SK-N-SH treated with all-trans-retinoic acid at 6 μM for 48 hours (cell line): ENCODE data around the gene OTUD1.

Source experiments
- ATAC-seq: fragments of 200-7000 bp; cut with Tn5 transposase; 3 replicates; pipeline ENCODE4 v1.9.1; 2020; ENCODE audit warnings: mild to moderate bottlenecking, moderate library complexity
- ARNTL ChIP-seq: fragments of 450-650 bp; formaldehyde crosslinking; IDR thresholded peaks from 2 replicates; pipeline ENCODE4 v1.5.0; 2020; ENCODE audit warnings: low read depth, mild to moderate bottlenecking, moderate library complexity, borderline replicate concordance
- BACH2 ChIP-seq: fragments of 250-450 bp; sonication (Bioruptor Pico); IDR thresholded peaks from 2 replicates; pipeline ENCODE4 v1.9.0; 2021; ENCODE audit warnings: mild to moderate bottlenecking, borderline replicate concordance
- CSDC2 ChIP-seq: fragments of 250-450 bp; sonication (Bioruptor Pico); IDR thresholded peaks from 2 replicates; pipeline ENCODE4 v1.5.0; 2020; ENCODE audit warnings: mild to moderate bottlenecking, moderate library complexity
- ESRRG ChIP-seq: fragments of 250-450 bp; sonication (Bioruptor Pico); IDR thresholded peaks from 2 replicates; pipeline ENCODE4 v1.6.1; 2021; ENCODE audit warnings: mild to moderate bottlenecking
- GLIS3 ChIP-seq: fragments of 250-450 bp; sonication (Bioruptor Pico); IDR thresholded peaks from 2 replicates; pipeline ENCODE4 v1.5.0; 2020; ENCODE audit warnings: mild to moderate bottlenecking, moderate library complexity
- ISL1 ChIP-seq: fragments of 250-450 bp; sonication (Bioruptor Pico); IDR thresholded peaks from 2 replicates; pipeline ENCODE4 v2.1.2; 2022; ENCODE audit warnings: mild to moderate bottlenecking, moderate library complexity
- OSR1 ChIP-seq: fragments of 250-450 bp; sonication (Bioruptor Pico); IDR thresholded peaks from 2 replicates; pipeline ENCODE4 v1.8.0; 2022; ENCODE audit warnings: moderate library complexity, mild to moderate bottlenecking, inconsistent platforms
- PPARA ChIP-seq: fragments of 250-450 bp; sonication (Bioruptor Pico); IDR thresholded peaks from 2 replicates; pipeline ENCODE4 v1.5.0; 2020; ENCODE audit warnings: mild to moderate bottlenecking, borderline replicate concordance
- RARB ChIP-seq: fragments of 250-450 bp; sonication (Bioruptor Pico); IDR thresholded peaks from 2 replicates; pipeline ENCODE4 v1.8.0; 2021; ENCODE audit warnings: mild to moderate bottlenecking, moderate library complexity
- SNAI2 ChIP-seq: fragments of 250-450 bp; sonication (Bioruptor Pico); IDR thresholded peaks from 2 replicates; pipeline ENCODE4 v1.5.0; 2020; ENCODE audit warnings: mild to moderate bottlenecking, moderate library complexity
- TCF4 ChIP-seq: fragments of 250-450 bp; sonication (Bioruptor Pico); IDR thresholded peaks from 2 replicates; pipeline ENCODE4 v1.8.0; 2021; ENCODE audit warnings: mild to moderate bottlenecking, moderate library complexity, borderline replicate concordance
- TOX ChIP-seq: fragments of 250-450 bp; sonication (Bioruptor Pico); IDR thresholded peaks from 2 replicates; pipeline ENCODE4 v1.8.0; 2021; ENCODE audit warnings: mild to moderate bottlenecking, moderate library complexity, borderline replicate concordance
- ZC3H10 ChIP-seq: fragments of 250-450 bp; sonication (Bioruptor Pico); IDR thresholded peaks from 2 replicates; pipeline ENCODE4 v1.5.1; 2021; ENCODE audit warnings: mild to moderate bottlenecking, moderate library complexity
- ZFP3 ChIP-seq: fragments of 250-450 bp; sonication (Bioruptor Pico); IDR thresholded peaks from 2 replicates; pipeline ENCODE4 v1.5.0; 2020; ENCODE audit warnings: mild to moderate bottlenecking, moderate library complexity
- ZFP30 ChIP-seq: fragments of 450-650 bp; formaldehyde crosslinking; IDR thresholded peaks from 2 replicates; pipeline ENCODE4 v1.5.0; 2022; ENCODE audit warnings: mild to moderate bottlenecking, moderate library complexity
- ZNF565 ChIP-seq: fragments of 450-650 bp; formaldehyde crosslinking; conservative IDR thresholded peaks from 2 replicates; pipeline ENCODE4 v1.5.0; 2020; ENCODE audit warnings: low read depth, mild to moderate bottlenecking, moderate library complexity
- ZNF70 ChIP-seq: fragments of 450-650 bp; formaldehyde crosslinking; IDR thresholded peaks from 2 replicates; pipeline ENCODE4 v1.5.0; 2020; ENCODE audit warnings: mild to moderate bottlenecking, moderate library complexity
- ZNF8 ChIP-seq: fragments of 450-650 bp; formaldehyde crosslinking; IDR thresholded peaks from 2 replicates; pipeline ENCODE4 v1.5.0; 2020; ENCODE audit warnings: mild to moderate bottlenecking, moderate library complexity
- TF ChIP-seq, protein P1 (sequence below): fragments of 250-450 bp; sonication (Bioruptor Pico); IDR thresholded peaks from 2 replicates; pipeline ENCODE4 v1.5.1; 2020; ENCODE audit warnings: low read depth, mild to moderate bottlenecking, moderate library complexity
- TF ChIP-seq, protein P2 (sequence below): fragments of 250-450 bp; sonication (Bioruptor Pico); IDR thresholded peaks from 2 replicates; pipeline ENCODE4 v1.5.1; 2021; ENCODE audit warnings: mild to moderate bottlenecking, moderate library complexity
- TF ChIP-seq, protein P3 (sequence below): fragments of 250-450 bp; sonication (Bioruptor Pico); IDR thresholded peaks from 2 replicates; pipeline ENCODE4 v1.5.0; 2020; ENCODE audit warnings: mild to moderate bottlenecking, moderate library complexity
- TF ChIP-seq, protein P4 (sequence below): fragments of 250-450 bp; sonication (Bioruptor Pico); IDR thresholded peaks from 2 replicates; pipeline ENCODE4 v1.8.0; 2020; ENCODE audit warnings: mild to moderate bottlenecking, moderate library complexity, borderline replicate concordance

OTUD1 gene

DNA sequence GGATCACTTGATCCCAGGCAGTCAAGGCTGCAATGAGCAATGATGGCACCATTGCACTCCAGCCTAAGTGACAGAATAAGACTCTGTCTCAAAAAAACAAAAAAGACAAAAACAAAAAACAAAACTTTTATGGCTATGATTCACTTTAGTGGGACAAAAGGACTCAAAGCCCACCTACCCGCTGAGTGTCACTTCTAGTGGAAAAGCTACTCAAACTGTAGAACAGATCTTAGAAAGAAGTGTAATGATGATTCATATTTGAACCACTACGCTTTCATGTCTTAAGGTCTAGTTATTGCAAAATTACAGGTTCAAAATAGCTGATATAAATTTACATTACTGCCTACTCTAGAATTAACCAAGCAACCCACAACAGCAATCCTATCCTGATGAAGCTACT, 47.1 kb upstream of the OTUD1 start:
- ATAC-seq = no peak
- TF ChIP-seq, protein P1, sequence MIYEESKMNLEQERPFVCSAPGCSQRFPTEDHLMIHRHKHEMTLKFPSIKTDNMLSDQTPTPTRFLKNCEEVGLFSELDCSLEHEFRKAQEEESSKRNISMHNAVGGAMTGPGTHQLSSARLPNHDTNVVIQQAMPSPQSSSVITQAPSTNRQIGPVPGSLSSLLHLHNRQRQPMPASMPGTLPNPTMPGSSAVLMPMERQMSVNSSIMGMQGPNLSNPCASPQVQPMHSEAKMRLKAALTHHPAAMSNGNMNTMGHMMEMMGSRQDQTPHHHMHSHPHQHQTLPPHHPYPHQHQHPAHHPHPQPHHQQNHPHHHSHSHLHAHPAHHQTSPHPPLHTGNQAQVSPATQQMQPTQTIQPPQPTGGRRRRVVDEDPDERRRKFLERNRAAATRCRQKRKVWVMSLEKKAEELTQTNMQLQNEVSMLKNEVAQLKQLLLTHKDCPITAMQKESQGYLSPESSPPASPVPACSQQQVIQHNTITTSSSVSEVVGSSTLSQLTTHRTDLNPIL = no peak
- TF ChIP-seq SNAI2 (CRISPR knock-in tag) (no peak), ESRRG (CRISPR knock-in tag) (no peak), ZC3H10 (CRISPR knock-in tag) (no peak), OSR1 (CRISPR knock-in tag) (no peak), RARB (no peak), ZFP30 (CRISPR knock-in tag) (no peak), CSDC2 (CRISPR knock-in tag) (no peak), ZNF8 (no peak), PPARA (CRISPR knock-in tag) (no peak), BACH2 (CRISPR knock-in tag) (no peak)
- TF ChIP-seq, protein P2, sequence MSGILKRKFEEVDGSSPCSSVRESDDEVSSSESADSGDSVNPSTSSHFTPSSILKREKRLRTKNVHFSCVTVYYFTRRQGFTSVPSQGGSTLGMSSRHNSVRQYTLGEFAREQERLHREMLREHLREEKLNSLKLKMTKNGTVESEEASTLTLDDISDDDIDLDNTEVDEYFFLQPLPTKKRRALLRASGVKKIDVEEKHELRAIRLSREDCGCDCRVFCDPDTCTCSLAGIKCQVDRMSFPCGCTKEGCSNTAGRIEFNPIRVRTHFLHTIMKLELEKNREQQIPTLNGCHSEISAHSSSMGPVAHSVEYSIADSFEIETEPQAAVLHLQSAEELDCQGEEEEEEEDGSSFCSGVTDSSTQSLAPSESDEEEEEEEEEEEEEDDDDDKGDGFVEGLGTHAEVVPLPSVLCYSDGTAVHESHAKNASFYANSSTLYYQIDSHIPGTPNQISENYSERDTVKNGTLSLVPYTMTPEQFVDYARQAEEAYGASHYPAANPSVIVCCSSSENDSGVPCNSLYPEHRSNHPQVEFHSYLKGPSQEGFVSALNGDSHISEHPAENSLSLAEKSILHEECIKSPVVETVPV (CRISPR knock-in tag) = no peak
- TF ChIP-seq, protein P3, sequence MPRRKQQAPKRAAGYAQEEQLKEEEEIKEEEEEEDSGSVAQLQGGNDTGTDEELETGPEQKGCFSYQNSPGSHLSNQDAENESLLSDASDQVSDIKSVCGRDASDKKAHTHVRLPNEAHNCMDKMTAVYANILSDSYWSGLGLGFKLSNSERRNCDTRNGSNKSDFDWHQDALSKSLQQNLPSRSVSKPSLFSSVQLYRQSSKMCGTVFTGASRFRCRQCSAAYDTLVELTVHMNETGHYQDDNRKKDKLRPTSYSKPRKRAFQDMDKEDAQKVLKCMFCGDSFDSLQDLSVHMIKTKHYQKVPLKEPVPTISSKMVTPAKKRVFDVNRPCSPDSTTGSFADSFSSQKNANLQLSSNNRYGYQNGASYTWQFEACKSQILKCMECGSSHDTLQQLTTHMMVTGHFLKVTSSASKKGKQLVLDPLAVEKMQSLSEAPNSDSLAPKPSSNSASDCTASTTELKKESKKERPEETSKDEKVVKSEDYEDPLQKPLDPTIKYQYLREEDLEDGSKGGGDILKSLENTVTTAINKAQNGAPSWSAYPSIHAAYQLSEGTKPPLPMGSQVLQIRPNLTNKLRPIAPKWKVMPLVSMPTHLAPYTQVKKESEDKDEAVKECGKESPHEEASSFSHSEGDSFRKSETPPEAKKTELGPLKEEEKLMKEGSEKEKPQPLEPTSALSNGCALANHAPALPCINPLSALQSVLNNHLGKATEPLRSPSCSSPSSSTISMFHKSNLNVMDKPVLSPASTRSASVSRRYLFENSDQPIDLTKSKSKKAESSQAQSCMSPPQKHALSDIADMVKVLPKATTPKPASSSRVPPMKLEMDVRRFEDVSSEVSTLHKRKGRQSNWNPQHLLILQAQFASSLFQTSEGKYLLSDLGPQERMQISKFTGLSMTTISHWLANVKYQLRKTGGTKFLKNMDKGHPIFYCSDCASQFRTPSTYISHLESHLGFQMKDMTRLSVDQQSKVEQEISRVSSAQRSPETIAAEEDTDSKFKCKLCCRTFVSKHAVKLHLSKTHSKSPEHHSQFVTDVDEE (CRISPR knock-in tag) = no peak

DNA sequence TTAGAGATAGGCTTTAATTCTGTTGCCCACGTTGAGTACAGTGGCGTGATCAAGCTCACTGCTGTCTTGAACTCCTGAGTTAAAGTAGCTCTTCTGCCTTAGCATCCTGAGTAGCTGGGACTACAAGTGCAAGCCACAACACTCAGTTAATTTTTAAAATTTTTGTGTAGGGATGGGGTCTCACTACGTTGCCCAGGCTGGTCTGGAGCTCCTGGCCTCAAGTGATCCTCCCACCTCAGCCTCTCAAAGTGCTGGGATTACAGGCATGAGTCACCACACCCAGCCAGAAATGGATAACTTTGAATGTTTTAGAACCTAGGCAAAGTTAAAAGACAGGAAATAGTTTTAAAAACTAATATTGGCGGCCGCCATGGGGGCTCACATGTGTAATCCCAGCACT, 43.9 kb upstream of the OTUD1 start:
- ATAC-seq = no peak
- TF ChIP-seq CSDC2 (CRISPR knock-in tag) = no peak
- no peak for TF ChIP-seq PPARA (CRISPR knock-in tag)
- TF ChIP-seq ZC3H10 (CRISPR knock-in tag) = no peak
- TF ChIP-seq, protein P3 (CRISPR knock-in tag) = no peak
- no peak for TF ChIP-seq RARB
- no peak for TF ChIP-seq ISL1 (CRISPR knock-in tag)
- TF ChIP-seq ARNTL = no peak
- TF ChIP-seq ZNF565 (CRISPR knock-in tag) = no peak
- no peak for TF ChIP-seq OSR1 (CRISPR knock-in tag)
- no peak for TF ChIP-seq ZNF70 (CRISPR knock-in tag)
- no peak for TF ChIP-seq ESRRG (CRISPR knock-in tag)
- TF ChIP-seq GLIS3 = no peak
- no peak for TF ChIP-seq ZFP3 (CRISPR knock-in tag)
- TF ChIP-seq, all 23 proteins: peak for 0

DNA sequence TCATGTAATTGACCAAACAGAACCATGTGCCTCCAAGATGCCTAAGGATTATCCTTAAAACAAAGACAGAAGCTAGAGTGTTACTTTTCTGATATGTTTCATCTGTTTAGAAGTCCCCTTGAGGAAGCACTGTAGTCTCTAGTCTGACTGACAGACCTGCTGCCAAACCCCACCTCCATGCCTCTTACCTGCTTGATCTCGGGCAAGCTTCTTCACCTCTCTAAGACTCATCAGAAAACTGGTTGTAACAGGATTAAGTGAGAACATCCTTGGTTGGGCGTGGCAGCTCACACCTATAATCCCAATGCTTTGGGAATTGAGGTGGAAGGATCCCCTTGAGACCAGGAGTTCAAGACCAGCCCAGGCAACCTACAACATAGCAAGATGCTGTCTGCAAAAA, 42.2 kb upstream of the OTUD1 start:
- no peak for ATAC-seq
- no peak for TF ChIP-seq ZC3H10 (CRISPR knock-in tag)
- no peak for TF ChIP-seq TOX (CRISPR knock-in tag)
- TF ChIP-seq, protein P2 (CRISPR knock-in tag) = no peak
- no peak for TF ChIP-seq OSR1 (CRISPR knock-in tag)
- TF ChIP-seq ISL1 (CRISPR knock-in tag) = no peak
- no peak for TF ChIP-seq GLIS3
- no peak for TF ChIP-seq ZNF8
- TF ChIP-seq, protein P1 = no peak
- no peak for TF ChIP-seq ZNF565 (CRISPR knock-in tag)
- no peak for TF ChIP-seq ESRRG (CRISPR knock-in tag)
- TF ChIP-seq TCF4 = no peak
- TF ChIP-seq ZFP30 (CRISPR knock-in tag) = no peak
- TF ChIP-seq CSDC2 (CRISPR knock-in tag) = no peak
- TF ChIP-seq BACH2 (CRISPR knock-in tag) = no peak
- TF ChIP-seq ARNTL = no peak
- no peak for TF ChIP-seq SNAI2 (CRISPR knock-in tag)
- TF ChIP-seq, protein P4, sequence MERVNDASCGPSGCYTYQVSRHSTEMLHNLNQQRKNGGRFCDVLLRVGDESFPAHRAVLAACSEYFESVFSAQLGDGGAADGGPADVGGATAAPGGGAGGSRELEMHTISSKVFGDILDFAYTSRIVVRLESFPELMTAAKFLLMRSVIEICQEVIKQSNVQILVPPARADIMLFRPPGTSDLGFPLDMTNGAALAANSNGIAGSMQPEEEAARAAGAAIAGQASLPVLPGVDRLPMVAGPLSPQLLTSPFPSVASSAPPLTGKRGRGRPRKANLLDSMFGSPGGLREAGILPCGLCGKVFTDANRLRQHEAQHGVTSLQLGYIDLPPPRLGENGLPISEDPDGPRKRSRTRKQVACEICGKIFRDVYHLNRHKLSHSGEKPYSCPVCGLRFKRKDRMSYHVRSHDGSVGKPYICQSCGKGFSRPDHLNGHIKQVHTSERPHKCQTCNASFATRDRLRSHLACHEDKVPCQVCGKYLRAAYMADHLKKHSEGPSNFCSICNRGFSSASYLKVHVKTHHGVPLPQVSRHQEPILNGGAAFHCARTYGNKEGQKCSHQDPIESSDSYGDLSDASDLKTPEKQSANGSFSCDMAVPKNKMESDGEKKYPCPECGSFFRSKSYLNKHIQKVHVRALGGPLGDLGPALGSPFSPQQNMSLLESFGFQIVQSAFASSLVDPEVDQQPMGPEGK (CRISPR knock-in tag) = no peak
- TF ChIP-seq ZNF70 (CRISPR knock-in tag) = no peak
- no peak for TF ChIP-seq ZFP3 (CRISPR knock-in tag)
